ENCODE data around the gene TMEM61.
"Not testable (repeated sequence)": the region's sequence is repeated elsewhere in the genome, so short reads cannot be mapped to it uniquely, and the experiment has no call there.

Gene TMEM61

DNA sequence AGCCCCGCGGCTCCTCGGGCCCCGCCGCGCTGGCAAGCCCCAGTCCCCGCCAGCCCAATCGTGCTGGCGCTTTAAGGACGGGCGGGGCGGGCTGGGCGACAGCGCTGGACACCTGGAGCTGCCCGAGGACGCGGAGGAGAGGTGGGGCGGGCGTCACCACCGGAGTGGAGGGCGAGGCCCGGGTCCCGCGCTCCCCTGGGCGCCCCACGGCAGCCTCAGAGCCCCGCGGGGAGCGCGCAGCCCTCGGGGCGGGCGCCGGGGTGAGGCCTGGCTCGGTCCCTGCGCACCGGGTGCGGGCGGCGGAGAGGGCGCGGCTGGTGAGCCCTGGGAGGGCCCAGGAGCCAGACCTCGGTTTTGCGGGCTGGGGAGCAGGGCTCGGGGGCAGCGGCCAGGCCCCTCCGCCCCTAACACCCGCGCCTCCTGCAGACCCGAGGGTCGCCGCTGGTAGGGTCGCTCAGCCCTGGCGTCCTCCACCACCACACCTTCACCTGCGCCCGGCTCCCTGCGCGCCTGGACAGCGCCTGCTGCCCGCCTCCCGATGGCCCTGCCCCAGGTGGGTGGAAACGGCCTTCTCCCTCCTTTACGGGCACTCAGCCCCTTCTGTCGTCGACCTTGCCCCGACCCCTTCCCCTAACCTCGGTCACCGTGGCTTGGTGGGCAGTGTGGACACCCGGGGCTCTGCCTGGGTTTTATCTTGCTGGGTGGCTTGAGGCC is at the start of gene TMEM61:
TSS of gene TMEM61 (plus strand) at position 101 of the 714 bp plus-strand sequence. CDS start at position 539, 438 bp downstream.
- H3K27me3 ChIP-seq (ENCODE audit: low read depth, low read length): peaks cover 11% of the 10 kb centered on the region
- H3K9me3 ChIP-seq (ENCODE audit: control insufficient read depth in 1 of 2, low read length in 2 of 2): no peaks in the 10 kb centered on the region
- no peak within 1 kb of the TSS for H3K27ac ChIP-seq (ENCODE audit: low read length)
- H3K4me3 ChIP-seq (ENCODE audit: low read depth in 1 of 2, low read length in 2 of 2): peak within 1 kb of the TSS in 1 of 2 donors; percentile 52
- H3K36me3 ChIP-seq (ENCODE audit: control insufficient read depth in 1 of 2, insufficient read depth in 2 of 2, low read length in 2 of 2): no peaks in the 10 kb centered on the region
- peaks cover 0 to 11% of the 10 kb centered on the region in 2 donors for H3K4me1 ChIP-seq (ENCODE audit: control insufficient read depth in 1 of 2, insufficient read depth in 2 of 2, low read length in 2 of 2)

DNA sequence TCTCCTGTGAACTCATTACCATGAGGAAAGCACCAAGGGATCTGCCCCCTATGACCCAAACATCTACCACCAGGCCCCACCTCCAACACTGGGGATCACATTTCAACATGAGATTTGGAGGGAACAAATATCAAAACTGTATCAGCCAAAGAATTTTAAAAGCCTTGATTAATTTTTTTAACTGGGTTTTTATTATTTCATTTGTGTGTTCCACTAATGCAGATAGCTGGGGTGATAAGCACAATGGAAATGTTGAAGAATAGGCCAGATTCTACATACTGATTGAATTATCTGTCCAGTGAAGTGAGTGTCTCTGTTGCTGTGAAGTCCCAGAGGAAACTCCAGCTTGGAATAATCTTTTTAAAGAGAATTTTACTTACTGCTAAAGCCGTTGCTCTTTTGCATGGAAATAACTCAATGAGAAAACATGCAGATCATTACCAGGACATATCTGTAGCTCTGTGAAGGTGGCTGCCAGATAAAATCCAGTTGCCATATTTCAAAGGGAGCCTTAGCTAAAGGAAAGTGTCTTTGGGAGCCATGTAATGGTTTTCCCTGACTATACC is 49.1 kb upstream of the TMEM61 start:
- H3K27ac ChIP-seq (ENCODE audit: low read length): no peak overlapping the region
- H3K36me3 ChIP-seq (ENCODE audit: control insufficient read depth in 1 of 2, insufficient read depth in 2 of 2, low read length in 2 of 2): no peaks in the 10 kb centered on the region
- no peaks in the 10 kb centered on the region for H3K27me3 ChIP-seq (ENCODE audit: low read depth, low read length)
- H3K9me3 ChIP-seq (ENCODE audit: control insufficient read depth in 1 of 2, low read length in 2 of 2): no peaks in the 10 kb centered on the region
- no peaks in the 10 kb centered on the region for H3K4me1 ChIP-seq (ENCODE audit: control insufficient read depth in 1 of 2, insufficient read depth in 2 of 2, low read length in 2 of 2)
- H3K4me3 ChIP-seq (ENCODE audit: low read depth in 1 of 2, low read length in 2 of 2): no peak overlapping the region

DNA sequence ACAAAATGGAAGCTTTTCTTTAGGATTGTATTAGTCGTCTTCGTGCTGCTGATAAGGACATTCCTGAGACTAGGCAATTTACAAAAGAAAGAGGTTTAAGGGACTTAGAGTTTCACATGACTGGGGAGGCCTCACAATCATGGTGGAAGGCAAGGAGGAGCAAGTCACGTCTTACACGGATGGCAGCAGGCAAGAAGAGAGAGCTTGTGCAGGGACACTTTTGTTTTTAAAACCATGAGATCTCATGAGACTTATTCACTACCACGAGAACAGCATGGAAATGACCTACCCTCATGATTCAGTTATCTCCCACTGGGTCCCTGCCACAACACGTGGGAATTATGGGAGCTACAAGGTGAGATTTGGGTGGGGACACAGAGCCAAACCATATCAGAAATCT is 46.3 kb upstream of the TMEM61 start:
- H3K36me3 ChIP-seq (ENCODE audit: control insufficient read depth in 1 of 2, insufficient read depth in 2 of 2, low read length in 2 of 2); H3K27ac ChIP-seq (ENCODE audit: low read length); H3K27me3 ChIP-seq (ENCODE audit: low read depth, low read length); H3K4me1 ChIP-seq (ENCODE audit: control insufficient read depth in 1 of 2, insufficient read depth in 2 of 2, low read length in 2 of 2); H3K4me3 ChIP-seq (ENCODE audit: low read depth in 1 of 2, low read length in 2 of 2); H3K9me3 ChIP-seq (ENCODE audit: control insufficient read depth in 1 of 2, low read length in 2 of 2): not testable (repeated sequence)

DNA sequence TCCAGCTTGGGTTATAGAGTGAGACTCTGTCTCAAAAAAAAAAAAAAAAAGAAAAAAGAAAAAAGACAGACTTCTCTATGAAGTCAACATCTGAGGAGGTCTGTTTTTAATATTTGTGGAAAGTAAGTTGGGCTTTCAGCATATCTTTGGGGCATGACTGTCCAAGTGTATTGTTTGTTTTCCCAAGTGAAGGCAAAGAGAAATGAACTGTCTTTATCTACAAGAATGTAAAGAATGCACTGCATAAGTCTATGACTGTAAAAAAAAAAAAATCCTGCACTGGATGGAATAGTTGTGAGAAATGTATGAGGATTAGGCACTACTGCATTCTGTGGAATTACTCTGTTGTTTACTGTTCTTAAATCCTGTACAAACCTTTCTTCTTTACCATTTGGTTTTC is 45.6 kb upstream of the TMEM61 start:
- Histone ChIP-seq H3K4me1 (ENCODE audit: control insufficient read depth in 1 of 2, insufficient read depth in 2 of 2, low read length in 2 of 2) (no peaks in the 10 kb centered on the region), H3K27ac (ENCODE audit: low read length) (no peak overlapping the region), H3K4me3 (ENCODE audit: low read depth in 1 of 2, low read length in 2 of 2) (no peak overlapping the region), H3K27me3 (ENCODE audit: low read depth, low read length) (no peaks in the 10 kb centered on the region), H3K9me3 (ENCODE audit: control insufficient read depth in 1 of 2, low read length in 2 of 2) (no peaks in the 10 kb centered on the region), H3K36me3 (ENCODE audit: control insufficient read depth in 1 of 2, insufficient read depth in 2 of 2, low read length in 2 of 2) (no peaks in the 10 kb centered on the region)

DNA sequence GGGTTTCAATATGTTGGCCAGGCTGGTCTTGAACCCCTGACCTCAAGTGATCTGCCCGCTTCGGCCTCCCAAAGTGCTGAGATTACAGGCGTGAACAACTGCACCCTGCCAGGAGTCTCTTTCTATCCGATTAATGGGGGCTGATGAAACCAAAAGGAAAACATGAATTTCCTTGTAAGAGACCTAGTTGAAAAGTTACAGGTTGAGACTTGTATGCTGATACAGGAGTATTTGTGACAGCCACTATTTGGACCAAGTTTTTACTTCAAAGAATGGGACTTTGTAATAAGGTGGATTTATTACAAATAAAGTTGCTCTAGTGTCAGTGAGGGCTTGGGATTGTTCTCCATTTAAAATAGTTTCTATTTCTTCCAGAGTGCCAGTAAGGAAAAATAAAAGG is 43.6 kb upstream of the TMEM61 start:
- H3K36me3 ChIP-seq (ENCODE audit: control insufficient read depth in 1 of 2, insufficient read depth in 2 of 2, low read length in 2 of 2): no peaks in the 10 kb centered on the region
- no peaks in the 10 kb centered on the region for H3K9me3 ChIP-seq (ENCODE audit: control insufficient read depth in 1 of 2, low read length in 2 of 2)
- H3K27me3 ChIP-seq (ENCODE audit: low read depth, low read length): no peaks in the 10 kb centered on the region
- no peaks in the 10 kb centered on the region for H3K4me1 ChIP-seq (ENCODE audit: control insufficient read depth in 1 of 2, insufficient read depth in 2 of 2, low read length in 2 of 2)
- no peak overlapping the region for H3K4me3 ChIP-seq (ENCODE audit: low read depth in 1 of 2, low read length in 2 of 2)
- H3K27ac ChIP-seq (ENCODE audit: low read length): no peak overlapping the region

DNA sequence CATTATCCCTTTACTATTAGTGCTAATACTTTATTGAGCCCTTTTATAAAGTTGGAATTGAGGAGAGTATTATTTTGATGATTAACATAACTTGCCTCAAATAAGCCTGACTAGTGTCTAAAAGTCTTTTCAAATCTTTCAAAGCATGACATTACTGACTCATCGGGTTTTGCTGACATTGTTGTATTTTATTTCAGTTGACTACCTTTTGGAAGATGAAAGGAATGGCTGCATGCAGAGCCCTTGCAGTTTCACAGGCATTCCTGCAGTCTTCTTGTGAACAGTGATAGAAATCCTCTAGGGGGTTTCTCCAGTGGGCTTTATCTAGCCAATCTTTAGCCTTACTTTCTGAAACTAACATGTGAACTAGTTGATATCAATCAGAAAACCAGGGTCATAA is 43.0 kb upstream of the TMEM61 start:
- no peak overlapping the region for H3K4me3 ChIP-seq (ENCODE audit: low read depth in 1 of 2, low read length in 2 of 2)
- no peak overlapping the region for H3K27ac ChIP-seq (ENCODE audit: low read length)

DNA sequence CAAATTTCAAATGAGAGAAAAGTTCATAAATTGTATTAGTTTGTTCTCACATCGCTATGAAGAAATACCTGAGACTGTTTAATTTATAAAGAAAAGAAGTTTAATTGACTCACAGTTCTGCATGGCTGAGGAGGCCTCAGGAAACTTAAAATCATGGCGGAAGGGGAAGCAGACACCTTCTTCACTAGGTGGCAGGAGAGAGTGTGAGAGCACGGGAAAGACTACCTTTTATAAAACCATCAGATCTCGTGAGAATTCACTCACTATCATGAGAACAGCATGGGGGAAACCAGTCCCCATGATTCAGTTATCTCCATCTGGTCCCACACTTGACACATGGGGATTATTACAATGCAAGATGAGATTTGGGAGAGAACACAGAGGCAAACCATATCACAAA is 41.5 kb upstream of the TMEM61 start:
- H3K27me3 ChIP-seq (ENCODE audit: low read depth, low read length); H3K4me1 ChIP-seq (ENCODE audit: control insufficient read depth in 1 of 2, insufficient read depth in 2 of 2, low read length in 2 of 2); H3K4me3 ChIP-seq (ENCODE audit: low read depth in 1 of 2, low read length in 2 of 2); H3K27ac ChIP-seq (ENCODE audit: low read length); H3K9me3 ChIP-seq (ENCODE audit: control insufficient read depth in 1 of 2, low read length in 2 of 2); H3K36me3 ChIP-seq (ENCODE audit: control insufficient read depth in 1 of 2, insufficient read depth in 2 of 2, low read length in 2 of 2): not testable (repeated sequence)

More for the DNA sequence above, 43.0 kb upstream of the TMEM61 start:
- no peaks in the 10 kb centered on the region for H3K27me3 ChIP-seq (ENCODE audit: low read depth, low read length)
- H3K36me3 ChIP-seq (ENCODE audit: control insufficient read depth in 1 of 2, insufficient read depth in 2 of 2, low read length in 2 of 2): no peaks in the 10 kb centered on the region
- no peaks in the 10 kb centered on the region for H3K4me1 ChIP-seq (ENCODE audit: control insufficient read depth in 1 of 2, insufficient read depth in 2 of 2, low read length in 2 of 2)
- H3K9me3 ChIP-seq (ENCODE audit: control insufficient read depth in 1 of 2, low read length in 2 of 2): no peaks in the 10 kb centered on the region

DNA sequence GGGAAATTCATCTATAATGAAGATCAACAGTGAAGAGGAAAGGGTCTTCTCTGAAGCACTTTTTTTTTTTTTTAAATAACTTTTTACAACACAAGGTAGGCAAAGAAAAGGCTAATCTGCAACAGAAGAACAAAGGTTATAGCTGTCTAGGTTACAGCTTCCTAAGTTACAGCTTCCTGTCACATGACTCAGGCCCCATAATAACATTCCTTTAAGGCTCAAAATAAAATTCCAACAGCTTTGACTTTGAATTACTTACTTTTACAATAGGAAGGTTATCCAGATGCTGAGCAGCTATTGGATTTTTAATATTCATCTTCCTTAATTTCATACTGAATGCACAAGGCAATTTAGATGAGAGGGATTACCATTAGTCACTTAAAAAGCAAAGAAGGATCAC is 40.4 kb upstream of the TMEM61 start:
- H3K4me1 ChIP-seq (ENCODE audit: control insufficient read depth in 1 of 2, insufficient read depth in 2 of 2, low read length in 2 of 2): no peaks in the 10 kb centered on the region
- no peaks in the 10 kb centered on the region for H3K36me3 ChIP-seq (ENCODE audit: control insufficient read depth in 1 of 2, insufficient read depth in 2 of 2, low read length in 2 of 2)
- H3K9me3 ChIP-seq (ENCODE audit: control insufficient read depth in 1 of 2, low read length in 2 of 2): no peaks in the 10 kb centered on the region
- H3K27ac ChIP-seq (ENCODE audit: low read length): no peak overlapping the region
- H3K27me3 ChIP-seq (ENCODE audit: low read depth, low read length): no peaks in the 10 kb centered on the region
- no peak overlapping the region for H3K4me3 ChIP-seq (ENCODE audit: low read depth in 1 of 2, low read length in 2 of 2)

DNA sequence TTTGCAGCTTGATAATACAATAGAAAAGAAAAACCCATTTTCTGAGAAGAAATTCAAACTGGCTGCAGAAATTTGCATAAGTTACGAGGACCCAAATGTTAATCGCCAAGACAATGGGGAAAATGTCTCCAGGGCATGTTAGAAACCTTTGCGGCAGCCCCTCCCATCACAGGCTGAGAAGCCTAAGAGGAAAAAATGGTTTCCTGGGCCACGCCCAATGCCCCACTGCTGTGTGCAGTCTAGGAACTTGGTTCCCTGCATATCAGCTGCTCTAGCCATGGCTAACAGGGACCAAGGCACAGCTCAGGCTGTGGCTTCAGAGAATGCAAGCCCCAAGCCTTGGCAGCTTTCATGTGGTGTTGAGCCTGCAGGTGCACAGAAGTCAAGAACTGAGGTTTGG is 37.5 kb upstream of the TMEM61 start:
- Histone ChIP-seq H3K27ac (ENCODE audit: low read length) (no peak overlapping the region), H3K4me1 (ENCODE audit: control insufficient read depth in 1 of 2, insufficient read depth in 2 of 2, low read length in 2 of 2) (peaks cover 3 to 4% of the 10 kb centered on the region in 2 donors), H3K36me3 (ENCODE audit: control insufficient read depth in 1 of 2, insufficient read depth in 2 of 2, low read length in 2 of 2) (no peaks in the 10 kb centered on the region), H3K27me3 (ENCODE audit: low read depth, low read length) (no peaks in the 10 kb centered on the region), H3K9me3 (ENCODE audit: control insufficient read depth in 1 of 2, low read length in 2 of 2) (no peaks in the 10 kb centered on the region), H3K4me3 (ENCODE audit: low read depth in 1 of 2, low read length in 2 of 2) (no peak overlapping the region)

DNA sequence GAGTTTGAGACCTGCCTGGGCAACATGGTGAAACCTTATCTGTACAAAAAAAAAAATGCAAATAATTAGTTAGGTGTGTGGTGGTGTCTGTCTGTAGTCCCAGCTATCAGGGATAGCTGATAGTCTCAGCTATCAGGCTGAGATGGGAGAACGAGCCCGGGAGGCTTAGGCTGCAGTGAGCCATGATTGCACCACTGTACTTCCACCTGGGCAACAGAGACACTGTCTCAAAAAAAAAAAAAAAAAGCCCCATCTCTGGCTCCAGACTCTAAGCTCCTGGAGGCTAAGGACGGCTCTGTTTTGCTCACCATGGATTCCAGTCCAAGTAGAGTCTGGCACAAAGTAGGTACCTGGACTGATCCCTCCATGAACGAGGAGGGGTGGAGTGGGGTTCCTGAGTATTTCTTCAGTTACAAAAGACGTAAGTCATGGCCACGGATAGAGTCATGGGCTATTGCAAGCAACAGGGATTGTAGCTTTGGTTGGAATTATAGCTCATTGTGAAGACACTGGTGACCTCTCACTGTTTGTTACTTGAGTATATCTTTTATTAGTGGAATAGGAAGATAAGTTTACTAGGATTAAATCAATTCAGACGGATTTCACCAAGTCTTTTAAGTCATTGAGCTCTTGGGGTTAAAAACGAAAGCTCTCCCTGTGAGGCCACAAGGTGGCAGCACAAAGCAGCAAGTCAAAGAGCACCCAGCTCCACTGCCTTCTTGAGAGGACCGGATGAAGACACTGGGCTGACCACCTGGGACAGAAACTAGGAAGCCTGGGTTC is 35.6 kb upstream of the TMEM61 start:
- Histone ChIP-seq H3K9me3 (ENCODE audit: control insufficient read depth in 1 of 2, low read length in 2 of 2) (no peaks in the 10 kb centered on the region), H3K36me3 (ENCODE audit: control insufficient read depth in 1 of 2, insufficient read depth in 2 of 2, low read length in 2 of 2) (no peaks in the 10 kb centered on the region), H3K4me3 (ENCODE audit: low read depth in 1 of 2, low read length in 2 of 2) (no peak overlapping the region), H3K27me3 (ENCODE audit: low read depth, low read length) (no peaks in the 10 kb centered on the region), H3K4me1 (ENCODE audit: control insufficient read depth in 1 of 2, insufficient read depth in 2 of 2, low read length in 2 of 2) (peaks cover 3 to 4% of the 10 kb centered on the region in 2 donors), H3K27ac (ENCODE audit: low read length) (peak overlapping the region; percentile 51)

DNA sequence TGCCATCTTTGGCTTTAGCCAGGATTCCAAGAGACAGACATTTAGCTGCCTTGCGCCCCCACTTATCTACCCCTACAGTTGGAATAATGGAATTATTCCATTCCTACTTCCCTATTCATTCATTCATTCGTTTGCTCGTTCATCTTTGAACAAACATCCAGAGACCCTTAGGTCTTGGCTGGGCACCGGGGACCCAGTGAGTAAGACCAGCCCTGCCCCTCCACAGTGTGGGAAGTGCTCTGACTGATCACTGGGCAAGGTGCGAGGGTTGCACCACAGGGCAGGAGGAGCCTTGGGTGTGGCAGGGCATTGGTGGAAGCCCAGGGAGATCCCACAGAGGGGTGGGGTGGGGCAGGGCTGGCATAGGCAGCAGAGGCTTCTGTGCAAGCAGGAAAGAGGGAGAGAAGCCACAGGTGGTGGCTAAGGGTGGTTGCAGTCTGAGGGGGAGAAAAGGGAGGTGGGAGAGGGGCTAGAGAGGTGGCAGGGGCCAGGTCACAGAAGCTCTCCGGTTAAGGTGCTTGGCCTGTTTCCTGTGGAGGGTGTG is 35.0 kb upstream of the TMEM61 start:
- H3K9me3 ChIP-seq (ENCODE audit: control insufficient read depth in 1 of 2, low read length in 2 of 2): no peaks in the 10 kb centered on the region
- no peaks in the 10 kb centered on the region for H3K27me3 ChIP-seq (ENCODE audit: low read depth, low read length)
- peaks cover 6 to 10% of the 10 kb centered on the region in 2 donors for H3K4me1 ChIP-seq (ENCODE audit: control insufficient read depth in 1 of 2, insufficient read depth in 2 of 2, low read length in 2 of 2)
- H3K4me3 ChIP-seq (ENCODE audit: low read depth in 1 of 2, low read length in 2 of 2): no peak overlapping the region
- no peaks in the 10 kb centered on the region for H3K36me3 ChIP-seq (ENCODE audit: control insufficient read depth in 1 of 2, insufficient read depth in 2 of 2, low read length in 2 of 2)
- H3K27ac ChIP-seq (ENCODE audit: low read length): peak overlapping the region; percentile 51

All from muscle layer of duodenum (tissue), 2 donors.